HL-60 (cell line): ENCODE results near the gene MAP1A.
"Not testable (repeated sequence)": the region's sequence is repeated elsewhere in the genome, so short reads cannot be mapped to it uniquely, and the experiment has no call there.

Experiments
- CTCF ChIP-seq: IDR thresholded peaks from one replicate; pipeline ENCODE4 v1.5.1; 2011; ENCODE audit warnings: low read length, control low read depth, inconsistent platforms; ENCODE audit not compliant: insufficient read depth
- GABPA ChIP-seq: IDR thresholded peaks from 2 replicates; pipeline ENCODE4 v1.6.1; 2012; ENCODE audit warnings: low read depth
- POLR2AphosphoS5 ChIP-seq: IDR thresholded peaks from 2 replicates; pipeline ENCODE4 v1.6.1; 2012; ENCODE audit warnings: low read depth
- REST ChIP-seq: IDR thresholded peaks from 2 replicates; pipeline ENCODE4 v1.6.1; 2012; ENCODE audit warnings: low read depth; ENCODE audit not compliant: insufficient replicate concordance

GRCh38 chr15:43562753-43563152 is 45.3 kb downstream of the MAP1A start:
- TF ChIP-seq CTCF, REST, POLR2AphosphoS5, GABPA: not testable (repeated sequence)
